HG03442 (cell line): ENCODE data around the gene CBLB.

ENCODE experiments used
- ATAC-seq: cut with Tn5 transposase; IDR thresholded peaks from one replicate; pipeline ENCODE4 v1.9.1; 2021; ENCODE audit warnings: mild to moderate bottlenecking, moderate library complexity; ENCODE audit not compliant: unreplicated experiment

The CBLB gene

GRCh38 chr3:105876780-105877327 lies 8.0 kb upstream of the CBLB start:
- ATAC-seq: peak; percentile 75

GRCh38 chr3:105869861-105870755 lies 1.3 kb upstream of the CBLB start:
- ATAC-seq: no peak

GRCh38 chr3:105869531-105869833 lies 670 bp upstream of the CBLB start:
- no peak for ATAC-seq

- ATAC-seq: peak; percentile 1
Measured at GRCh38 chr3:105868431-105868741, 426 bp downstream of the CBLB start.

- no peak for ATAC-seq
Measured at GRCh38 chr3:105867712-105868430, 941 bp downstream of the CBLB start.

- peak; percentile 21 for ATAC-seq
Measured at GRCh38 chr3:105866656-105867653, 1.9 kb downstream of the CBLB start.

- ATAC-seq: no peak
Measured at GRCh38 chr3:105865867-105866350, 2.9 kb downstream of the CBLB start.

GRCh38 chr3:105865016-105865623 lies 3.7 kb downstream of the CBLB start:
- no peak for ATAC-seq

GRCh38 chr3:105864212-105864611 lies 4.6 kb downstream of the CBLB start:
- ATAC-seq: no peak

GRCh38 chr3:105863608-105864007 lies 5.2 kb downstream of the CBLB start:
- no peak for ATAC-seq

- peak; percentile 70 for ATAC-seq
Measured at GRCh38 chr3:105862217-105862616, 6.6 kb downstream of the CBLB start.

GRCh38 chr3:105860641-105861040 lies 8.2 kb downstream of the CBLB start:
- no peak for ATAC-seq

- ATAC-seq: no peak
Measured at GRCh38 chr3:105858017-105858416, 10.8 kb downstream of the CBLB start.

- no peak for ATAC-seq
Measured at GRCh38 chr3:105857601-105858000, 11.2 kb downstream of the CBLB start.

- ATAC-seq: no peak
Measured at GRCh38 chr3:105856605-105857004, 12.2 kb downstream of the CBLB start.

GRCh38 chr3:105853801-105854432 lies 14.9 kb downstream of the CBLB start:
- ATAC-seq: peak; percentile 96

- no peak for ATAC-seq
Measured at GRCh38 chr3:105851582-105851981, 17.2 kb downstream of the CBLB start.

GRCh38 chr3:105851176-105851575 lies 17.6 kb downstream of the CBLB start:
- ATAC-seq: no peak

- ATAC-seq: no peak
Measured at GRCh38 chr3:105850593-105850992, 18.2 kb downstream of the CBLB start.

GRCh38 chr3:105848821-105849220 lies 20.0 kb downstream of the CBLB start:
- ATAC-seq: no peak
